Stomach (tissue), 4 donors: ENCODE measurements around the gene OGFOD2.

Experiments
- EP300 ChIP-seq: sonication (generic); formaldehyde crosslinking; IDR thresholded peaks from one replicate; pipeline ENCODE4 v1.6.1; 2017; ENCODE audit warnings: antibody characterized with exemption
- POLR2A ChIP-seq, 4 donors: fragments of 450-650 bp; IDR thresholded peaks; one replicate each; pipeline ENCODE4 v1.6.1; 2016; ENCODE audit warnings: antibody characterized with exemption in 4 of 4, control low read depth in 2 of 4, mild to moderate bottlenecking in 1 of 4, moderate library complexity in 1 of 4
- POLR2AphosphoS5 ChIP-seq, 3 donors: sonication (generic); formaldehyde crosslinking; IDR thresholded peaks; one replicate each; pipeline ENCODE4 v1.6.1; 2016; ENCODE audit warnings: antibody characterized with exemption in 3 of 3
- TF ChIP-seq, protein P1 (sequence below), 7 experiments: fragments of 450-650 bp in 4 of 7; fragments of 200-600 bp in 3 of 7; sonication (generic) in 3 of 7; IDR thresholded peaks; one replicate each; pipeline ENCODE4 v1.5.1; 2016 to 2019; ENCODE audit warnings: antibody characterized with exemption in 7 of 7, control low read depth in 2 of 7, mild to moderate bottlenecking in 1 of 7

GRCh38 chr12:122939125-122939524 is 35.9 kb upstream of the OGFOD2 start:
- TF ChIP-seq, protein P1, sequence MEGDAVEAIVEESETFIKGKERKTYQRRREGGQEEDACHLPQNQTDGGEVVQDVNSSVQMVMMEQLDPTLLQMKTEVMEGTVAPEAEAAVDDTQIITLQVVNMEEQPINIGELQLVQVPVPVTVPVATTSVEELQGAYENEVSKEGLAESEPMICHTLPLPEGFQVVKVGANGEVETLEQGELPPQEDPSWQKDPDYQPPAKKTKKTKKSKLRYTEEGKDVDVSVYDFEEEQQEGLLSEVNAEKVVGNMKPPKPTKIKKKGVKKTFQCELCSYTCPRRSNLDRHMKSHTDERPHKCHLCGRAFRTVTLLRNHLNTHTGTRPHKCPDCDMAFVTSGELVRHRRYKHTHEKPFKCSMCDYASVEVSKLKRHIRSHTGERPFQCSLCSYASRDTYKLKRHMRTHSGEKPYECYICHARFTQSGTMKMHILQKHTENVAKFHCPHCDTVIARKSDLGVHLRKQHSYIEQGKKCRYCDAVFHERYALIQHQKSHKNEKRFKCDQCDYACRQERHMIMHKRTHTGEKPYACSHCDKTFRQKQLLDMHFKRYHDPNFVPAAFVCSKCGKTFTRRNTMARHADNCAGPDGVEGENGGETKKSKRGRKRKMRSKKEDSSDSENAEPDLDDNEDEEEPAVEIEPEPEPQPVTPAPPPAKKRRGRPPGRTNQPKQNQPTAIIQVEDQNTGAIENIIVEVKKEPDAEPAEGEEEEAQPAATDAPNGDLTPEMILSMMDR (IDR thresholded peaks at IDR 0.05), result no peak
- TF ChIP-seq POLR2AphosphoS5 (IDR thresholded peaks at IDR 0.05) (no peak), POLR2A (IDR thresholded peaks at IDR 0.05) (no peak), EP300 (no peak)
